Mammary epithelial cell (primary cell): Measurements from ENCODE around the gene UBE2G1.

ENCODE experiments used
- EZH2 ChIP-seq: IDR thresholded peaks from 2 replicates; pipeline ENCODE4 v1.6.1; 2012; ENCODE audit warnings: low read length, inconsistent platforms, borderline replicate concordance
- TF ChIP-seq, protein P1 (sequence below), 2 donors: IDR thresholded peaks in 1 of 2; conservative IDR thresholded peaks in 1 of 2; 2 replicates each; pipeline ENCODE4 v1.5.1; 2011 to 2012; ENCODE audit warnings: inconsistent platforms in 2 of 2, low read length in 2 of 2, mild to moderate bottlenecking in 2 of 2, control low read depth in 1 of 2, low read depth in 1 of 2; ENCODE audit not compliant: insufficient read depth in 1 of 2; ENCODE audit errors: extremely low read depth in 1 of 2

DNA sequence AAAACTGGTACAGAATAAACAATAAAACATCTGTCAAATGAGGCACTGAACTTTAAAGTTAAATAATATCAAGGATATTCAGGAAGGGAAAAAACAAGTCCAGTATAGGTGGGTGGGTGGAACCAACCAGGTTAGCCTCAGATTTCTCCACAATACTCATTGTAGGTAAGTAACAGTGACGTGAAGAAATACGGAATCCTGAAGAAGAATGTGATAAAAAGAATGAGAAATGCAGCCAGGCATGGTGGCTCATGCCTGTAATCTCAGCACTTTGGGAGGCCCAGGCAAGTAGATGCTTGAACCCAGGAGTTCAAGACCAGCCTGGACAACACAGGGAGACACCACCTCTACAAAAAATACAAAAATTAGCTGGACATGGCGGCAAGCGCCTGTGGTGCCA is 47.3 kb downstream of the UBE2G1 start:
- TF ChIP-seq, protein P1, sequence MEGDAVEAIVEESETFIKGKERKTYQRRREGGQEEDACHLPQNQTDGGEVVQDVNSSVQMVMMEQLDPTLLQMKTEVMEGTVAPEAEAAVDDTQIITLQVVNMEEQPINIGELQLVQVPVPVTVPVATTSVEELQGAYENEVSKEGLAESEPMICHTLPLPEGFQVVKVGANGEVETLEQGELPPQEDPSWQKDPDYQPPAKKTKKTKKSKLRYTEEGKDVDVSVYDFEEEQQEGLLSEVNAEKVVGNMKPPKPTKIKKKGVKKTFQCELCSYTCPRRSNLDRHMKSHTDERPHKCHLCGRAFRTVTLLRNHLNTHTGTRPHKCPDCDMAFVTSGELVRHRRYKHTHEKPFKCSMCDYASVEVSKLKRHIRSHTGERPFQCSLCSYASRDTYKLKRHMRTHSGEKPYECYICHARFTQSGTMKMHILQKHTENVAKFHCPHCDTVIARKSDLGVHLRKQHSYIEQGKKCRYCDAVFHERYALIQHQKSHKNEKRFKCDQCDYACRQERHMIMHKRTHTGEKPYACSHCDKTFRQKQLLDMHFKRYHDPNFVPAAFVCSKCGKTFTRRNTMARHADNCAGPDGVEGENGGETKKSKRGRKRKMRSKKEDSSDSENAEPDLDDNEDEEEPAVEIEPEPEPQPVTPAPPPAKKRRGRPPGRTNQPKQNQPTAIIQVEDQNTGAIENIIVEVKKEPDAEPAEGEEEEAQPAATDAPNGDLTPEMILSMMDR (conservative IDR thresholded peaks at IDR 0.05 in 1 of 2, IDR thresholded peaks at IDR 0.05 in 1 of 2; ENCODE audit: extremely low read depth in 1 of 2, insufficient read depth in 1 of 2, low read depth in 1 of 2, low read length in 2 of 2) = no peak
- TF ChIP-seq EZH2 = no peak
